Activated T-cell treated with anti-CD3 and anti-CD28 coated beads, Interleukin-2, amount 50 U/mL, for 48 hours (primary cell): ENCODE data around the gene NAB1.
"Not testable (repeated sequence)": the region's sequence is repeated elsewhere in the genome, so short reads cannot be mapped to it uniquely, and the experiment has no call there.

Experiments
- DNase-seq, 2 experiments: peaks; one replicate each; pipeline ENCODE4 v3.0.0-alpha.2; 2020

NAB1 gene

GRCh38 chr2:190674966-190675650, 26.2 kb downstream of the NAB1 start:
- no peak for DNase-seq

GRCh38 chr2:190677255-190677654, 28.4 kb downstream of the NAB1 start:
- no peak for DNase-seq

GRCh38 chr2:190678444-190679162, 29.7 kb downstream of the NAB1 start:
- DNase-seq = peak; percentile 65 to 67

- DNase-seq = no peak
Measured at GRCh38 chr2:190679391-190679790, 30.5 kb downstream of the NAB1 start.

GRCh38 chr2:190679813-190680591, 31.1 kb downstream of the NAB1 start:
- DNase-seq = peak; percentile 77 to 78

GRCh38 chr2:190682168-190682567, 33.3 kb downstream of the NAB1 start:
- DNase-seq = no peak

GRCh38 chr2:190683802-190684201, 34.9 kb downstream of the NAB1 start:
- no peak for DNase-seq

- DNase-seq = no peak
Measured at GRCh38 chr2:190684931-190685330, 36.0 kb downstream of the NAB1 start.

GRCh38 chr2:190685333-190685732, 36.5 kb downstream of the NAB1 start:
- DNase-seq = no peak

GRCh38 chr2:190693533-190694232, 44.8 kb downstream of the NAB1 start:
- DNase-seq = no peak

GRCh38 chr2:190694479-190694878, 45.6 kb downstream of the NAB1 start:
- no peak for DNase-seq

GRCh38 chr2:190695739-190696138, 46.9 kb downstream of the NAB1 start:
- DNase-seq = peak; percentile 47 to 53

- DNase-seq = no peak
Measured at GRCh38 chr2:190696792-190697398, 48.0 kb downstream of the NAB1 start.

- no peak for DNase-seq
Measured at GRCh38 chr2:190697421-190697820, 48.5 kb downstream of the NAB1 start.

GRCh38 chr2:190698895-190699294, 50.0 kb downstream of the NAB1 start:
- DNase-seq = no peak

- DNase-seq = no peak
Measured at GRCh38 chr2:190701586-190701985, 52.7 kb downstream of the NAB1 start.

- no peak for DNase-seq
Measured at GRCh38 chr2:190705280-190705679, 56.4 kb downstream of the NAB1 start.

GRCh38 chr2:190707726-190708125, 58.8 kb downstream of the NAB1 start:
- no peak for DNase-seq

- not testable (repeated sequence) for DNase-seq
Measured at GRCh38 chr2:190708650-190709049, 59.8 kb downstream of the NAB1 start.

GRCh38 chr2:190711069-190711468, 62.2 kb downstream of the NAB1 start:
- DNase-seq = no peak

- DNase-seq = no peak
Measured at GRCh38 chr2:190713471-190713870, 64.6 kb downstream of the NAB1 start.

GRCh38 chr2:190714958-190715357, 66.1 kb downstream of the NAB1 start:
- DNase-seq = no peak
